Bone marrow (tissue), 2 donors: ENCODE measurements around the gene RABL6.
A peak's percentile ranks its signal among the peaks of the same experiment; 100 is the strongest.
"Not testable (repeated sequence)": the region's sequence is repeated elsewhere in the genome, so short reads cannot be mapped to it uniquely, and the experiment has no call there.

Experiments
- DNase-seq, 2 donors: peaks; one replicate each; lab custom pipeline; 2025; lab: John Stamatoyannopoulos, UW

The RABL6 gene

GRCh38 chr9:136835932-136836904 is 28.5 kb downstream of the RABL6 start:
- no peak for DNase-seq

GRCh38 chr9:136837146-136837855 is 29.6 kb downstream of the RABL6 start:
- no peak for DNase-seq

GRCh38 chr9:136837856-136838277 is 30.1 kb downstream of the RABL6 start:
- DNase-seq = not testable (repeated sequence)

- DNase-seq = no peak
Measured at GRCh38 chr9:136838314-136839228, 30.8 kb downstream of the RABL6 start.

GRCh38 chr9:136839229-136840139 is 31.7 kb downstream of the RABL6 start:
- DNase-seq = no peak

- no peak for DNase-seq
Measured at GRCh38 chr9:136840140-136840876, 32.6 kb downstream of the RABL6 start.

- DNase-seq = no peak
Measured at GRCh38 chr9:136840877-136841645, 33.3 kb downstream of the RABL6 start.

GRCh38 chr9:136841646-136842379 is 34.1 kb downstream of the RABL6 start:
- DNase-seq = not testable (repeated sequence)

- DNase-seq = peak; percentile 59 to 86
Measured at GRCh38 chr9:136842380-136842948, 34.7 kb downstream of the RABL6 start, which contains the start of gene AJM1. Gene AJM1 (plus strand): TSS chr9:136842478. CDS start chr9:136844415, 1,937 bp downstream.

- not testable (repeated sequence) for DNase-seq
Measured at GRCh38 chr9:136843159-136843800, 35.5 kb downstream of the RABL6 start.

- peak in 1 of 2 donors; percentile 8 for DNase-seq
Measured at GRCh38 chr9:136843801-136844740, 36.3 kb downstream of the RABL6 start.

- DNase-seq = no peak
Measured at GRCh38 chr9:136844761-136845464, 37.2 kb downstream of the RABL6 start.

GRCh38 chr9:136845465-136846260 is 37.9 kb downstream of the RABL6 start:
- DNase-seq = no peak

GRCh38 chr9:136846376-136847087 is 38.8 kb downstream of the RABL6 start:
- DNase-seq = no peak
